Mesenchymal stem cell (in vitro differentiated cells and primary cell): ENCODE measurements around the gene PPP1R13L. TPM values are rescaled to one million over a fixed set of nuclear protein-coding genes. Genes with fewer than 3 reads are reported as not detected.
A peak's percentile ranks its signal among the peaks of the same experiment; 100 is the strongest.

ENCODE experiments used
- DNase-seq: peaks from one replicate; pipeline ENCODE4 v3.0.0-alpha.2; 2013
- H2AFZ ChIP-seq: one replicate; pipeline ENCODE4 v1.6.1; 2013; ENCODE audit warnings: low read depth, mild to moderate bottlenecking, control low read depth, inconsistent platforms, low read length, moderate library complexity
- H2AK5ac ChIP-seq: 2 replicates; pipeline ENCODE4 v1.6.1; 2013; ENCODE audit warnings: low read length, moderate library complexity, mild to moderate bottlenecking, inconsistent platforms; ENCODE audit not compliant: severe bottlenecking
- H2BK120ac ChIP-seq: one replicate; pipeline ENCODE4 v1.6.1; 2013; ENCODE audit warnings: low read depth, mild to moderate bottlenecking, inconsistent platforms, low read length, moderate library complexity
- H2BK12ac ChIP-seq, 2 experiments: one replicate each; pipeline ENCODE4 v1.6.1; 2013; ENCODE audit warnings: inconsistent platforms in 2 of 2, low read length in 2 of 2, mild to moderate bottlenecking in 2 of 2, moderate library complexity in 2 of 2, control low read depth in 1 of 2
- H2BK15ac ChIP-seq: one replicate; pipeline ENCODE4 v1.6.1; 2013; ENCODE audit warnings: mild to moderate bottlenecking, low read depth, inconsistent platforms; ENCODE audit not compliant: poor library complexity, severe bottlenecking
- H2BK5ac ChIP-seq: 2 replicates; pipeline ENCODE4 v1.6.1; 2013; ENCODE audit warnings: low read depth, mild to moderate bottlenecking, low read length, control low read depth, inconsistent platforms; ENCODE audit not compliant: poor library complexity, severe bottlenecking
- H3K14ac ChIP-seq, 2 experiments: one replicate each; pipeline ENCODE4 v1.6.1; 2013; ENCODE audit warnings: inconsistent platforms in 2 of 2, low read length in 2 of 2, control low read depth in 1 of 2, mild to moderate bottlenecking in 1 of 2, moderate library complexity in 1 of 2
- H3K18ac ChIP-seq, 2 experiments: one replicate each; pipeline ENCODE4 v1.6.1; 2013; ENCODE audit warnings: inconsistent platforms in 2 of 2, low read length in 2 of 2, control low read depth in 1 of 2, low read depth in 1 of 2, mild to moderate bottlenecking in 1 of 2
- H3K23ac ChIP-seq, 2 experiments: one replicate each; pipeline ENCODE4 v1.6.1; 2013; ENCODE audit warnings: inconsistent platforms in 2 of 2, low read length in 2 of 2, mild to moderate bottlenecking in 2 of 2, moderate library complexity in 2 of 2, control low read depth in 1 of 2
- H3K27ac ChIP-seq: 2 replicates; pipeline ENCODE4 v1.5.1; 2013; ENCODE audit warnings: mild to moderate bottlenecking, moderate library complexity, low read length, control low read depth, inconsistent platforms; ENCODE audit not compliant: poor library complexity, severe bottlenecking
- H3K27me3 ChIP-seq, 2 experiments: 2 replicates each; pipeline versions ENCODE4 v1.6.1 to v1.7.0; 2013; ENCODE audit warnings: low read length in 2 of 2, mild to moderate bottlenecking in 2 of 2, moderate library complexity in 2 of 2, control low read depth in 1 of 2, inconsistent platforms in 1 of 2; ENCODE audit not compliant: control insufficient read depth in 1 of 2, insufficient read depth in 1 of 2
- H3K36me3 ChIP-seq, 2 experiments: 2 replicates each; pipeline versions ENCODE4 v1.6.1 to v1.7.0; 2013; ENCODE audit warnings: low read length in 2 of 2, control low read depth in 1 of 2, inconsistent platforms in 1 of 2, low read depth in 1 of 2, mild to moderate bottlenecking in 1 of 2; ENCODE audit not compliant: insufficient read depth in 2 of 2, control insufficient read depth in 1 of 2
- H3K4ac ChIP-seq, 2 experiments: one replicate each; pipeline ENCODE4 v1.6.1; 2013; ENCODE audit warnings: inconsistent platforms in 2 of 2, low read length in 2 of 2, mild to moderate bottlenecking in 2 of 2, moderate library complexity in 2 of 2, control low read depth in 1 of 2, low read depth in 1 of 2
- H3K4me1 ChIP-seq: 2 replicates; pipeline ENCODE4 v1.6.1; 2013; ENCODE audit warnings: low read depth, low read length, control low read depth; ENCODE audit not compliant: control insufficient read depth, insufficient read depth
- H3K4me2 ChIP-seq: 2 replicates; pipeline ENCODE4 v1.6.1; 2013; ENCODE audit warnings: low read length, mild to moderate bottlenecking, inconsistent platforms; ENCODE audit not compliant: poor library complexity, severe bottlenecking
- H3K4me3 ChIP-seq, 2 experiments: 2 replicates each; pipeline versions ENCODE4 v1.5.1 to v1.7.0; 2013; ENCODE audit warnings: low read length in 2 of 2, mild to moderate bottlenecking in 2 of 2, control low read depth in 1 of 2, low read depth in 1 of 2; ENCODE audit not compliant: insufficient read depth in 1 of 2
- H3K79me1 ChIP-seq: replicated peaks from 2 replicates; pipeline ENCODE4 v1.6.1; 2013; ENCODE audit warnings: mild to moderate bottlenecking, control low read depth, low read length, inconsistent platforms; ENCODE audit not compliant: poor library complexity, severe bottlenecking
- H3K9ac ChIP-seq: 2 replicates; pipeline ENCODE4 v1.7.0; 2013; ENCODE audit warnings: mild to moderate bottlenecking, low read length, moderate library complexity
- H3K9me3 ChIP-seq: 2 replicates; pipeline ENCODE4 v1.7.0; 2013; ENCODE audit warnings: mild to moderate bottlenecking, low read length; ENCODE audit not compliant: control insufficient read depth
- H4K8ac ChIP-seq: one replicate; pipeline ENCODE4 v1.6.1; 2013; ENCODE audit warnings: inconsistent platforms, mild to moderate bottlenecking, low read length, moderate library complexity
- H4K91ac ChIP-seq: one replicate; pipeline ENCODE4 v1.6.1; 2013; ENCODE audit warnings: mild to moderate bottlenecking, low read length, inconsistent platforms
- WGBS: methylation state at CpG from one replicate; pipeline ENCODE4 v1.1.7; 2013; ENCODE audit warnings: mixed read lengths; 5-methylcytosine and 5-hydroxymethylcytosine counted together
- polyA plus RNA-seq, 2 experiments: library from polyadenylated mRNA; stranded (reverse); fragments of 200-250 nt; gene quantifications; one replicate each; pipeline ENCODE4 v1.2.3, GENCODE V29; 2013

The PPP1R13L gene, protein sequence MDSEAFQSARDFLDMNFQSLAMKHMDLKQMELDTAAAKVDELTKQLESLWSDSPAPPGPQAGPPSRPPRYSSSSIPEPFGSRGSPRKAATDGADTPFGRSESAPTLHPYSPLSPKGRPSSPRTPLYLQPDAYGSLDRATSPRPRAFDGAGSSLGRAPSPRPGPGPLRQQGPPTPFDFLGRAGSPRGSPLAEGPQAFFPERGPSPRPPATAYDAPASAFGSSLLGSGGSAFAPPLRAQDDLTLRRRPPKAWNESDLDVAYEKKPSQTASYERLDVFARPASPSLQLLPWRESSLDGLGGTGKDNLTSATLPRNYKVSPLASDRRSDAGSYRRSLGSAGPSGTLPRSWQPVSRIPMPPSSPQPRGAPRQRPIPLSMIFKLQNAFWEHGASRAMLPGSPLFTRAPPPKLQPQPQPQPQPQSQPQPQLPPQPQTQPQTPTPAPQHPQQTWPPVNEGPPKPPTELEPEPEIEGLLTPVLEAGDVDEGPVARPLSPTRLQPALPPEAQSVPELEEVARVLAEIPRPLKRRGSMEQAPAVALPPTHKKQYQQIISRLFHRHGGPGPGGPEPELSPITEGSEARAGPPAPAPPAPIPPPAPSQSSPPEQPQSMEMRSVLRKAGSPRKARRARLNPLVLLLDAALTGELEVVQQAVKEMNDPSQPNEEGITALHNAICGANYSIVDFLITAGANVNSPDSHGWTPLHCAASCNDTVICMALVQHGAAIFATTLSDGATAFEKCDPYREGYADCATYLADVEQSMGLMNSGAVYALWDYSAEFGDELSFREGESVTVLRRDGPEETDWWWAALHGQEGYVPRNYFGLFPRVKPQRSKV
- 9.0 TPM for polyA plus RNA-seq (2013, experiment 1 of 2)
- 9.8 TPM for polyA plus RNA-seq (2013, experiment 2 of 2)

GRCh38 chr19:45404557-45405434 lies at the start of gene PPP1R13L:
Gene PPP1R13L, minus strand, starts transcription at chr19:45405069. Its CDS starts 6,751 bp downstream, at chr19:45398318.
- Histone ChIP-seq H3K36me3 (peaks cover 4 to 21% of the 10 kb centered on the region in 2 experiments), H3K4me3 (peak within 1 kb of the TSS; percentile 65 to 97), H2AK5ac (peak within 1 kb of the TSS; percentile 6), H3K14ac (peak within 1 kb of the TSS in 1 of 2 experiments; percentile 86), H3K23ac (peak within 1 kb of the TSS in 1 of 2 experiments; percentile 46), H3K4ac (peak within 1 kb of the TSS; percentile 57 to 59), H2BK15ac (peak within 1 kb of the TSS; percentile 94), H3K4me1 (peaks cover 34% of the 10 kb centered on the region), H3K9ac (peak within 1 kb of the TSS; percentile 98), H2BK12ac (peak within 1 kb of the TSS in 1 of 2 experiments; percentile 70), H4K91ac (peak within 1 kb of the TSS; percentile 79), H3K18ac (peak within 1 kb of the TSS; percentile 71 to 89), H3K79me1 (peaks cover 36% of the 10 kb centered on the region), H3K27me3 (no peaks in the 10 kb centered on the region), H2BK5ac (peak within 1 kb of the TSS; percentile 99), H3K27ac (peak within 1 kb of the TSS; percentile 100), H2AFZ (peak within 1 kb of the TSS; percentile 85), H3K9me3 (no peaks in the 10 kb centered on the region), H2BK120ac (peak within 1 kb of the TSS; percentile 67), H4K8ac (peak within 1 kb of the TSS; percentile 73), H3K4me2 (peak within 1 kb of the TSS; percentile 97)
- no peak for DNase-seq
- WGBS = 7% methylated on average over 41 of the region's 46 CpGs

GRCh38 chr19:45451850-45452387 lies 47.0 kb upstream of the PPP1R13L start:
- H3K4me3 ChIP-seq = peak overlapping the region in 1 of 2 experiments; percentile 92
- no peak overlapping the region for H2BK5ac ChIP-seq
- no peak overlapping the region for H2AK5ac ChIP-seq
- peaks cover 31% of the 10 kb centered on the region for H3K4me1 ChIP-seq
- 89% methylated on average over 11 of the region's 12 CpGs for WGBS
- peak overlapping the region; percentile 90 for H2AFZ ChIP-seq
- no peak overlapping the region for H3K14ac ChIP-seq
- H3K9me3 ChIP-seq = no peaks in the 10 kb centered on the region
- no peak overlapping the region for H4K91ac ChIP-seq
- peak overlapping the region; percentile 99 for H3K9ac ChIP-seq
- H2BK120ac ChIP-seq = no peak overlapping the region
- no peaks in the 10 kb centered on the region for H3K27me3 ChIP-seq
- no peaks in the 10 kb centered on the region for H3K36me3 ChIP-seq
- no peak overlapping the region for H3K18ac ChIP-seq
- no peak overlapping the region for H3K4ac ChIP-seq
- H2BK12ac ChIP-seq = peak overlapping the region in 1 of 2 experiments; percentile 85
- H4K8ac ChIP-seq = no peak overlapping the region
- no peak overlapping the region for H3K4me2 ChIP-seq
- no peak overlapping the region for H3K23ac ChIP-seq
- H2BK15ac ChIP-seq = no peak overlapping the region
- H3K27ac ChIP-seq = no peak overlapping the region
- no peak for DNase-seq
- no peaks in the 10 kb centered on the region for H3K79me1 ChIP-seq

DNA sequence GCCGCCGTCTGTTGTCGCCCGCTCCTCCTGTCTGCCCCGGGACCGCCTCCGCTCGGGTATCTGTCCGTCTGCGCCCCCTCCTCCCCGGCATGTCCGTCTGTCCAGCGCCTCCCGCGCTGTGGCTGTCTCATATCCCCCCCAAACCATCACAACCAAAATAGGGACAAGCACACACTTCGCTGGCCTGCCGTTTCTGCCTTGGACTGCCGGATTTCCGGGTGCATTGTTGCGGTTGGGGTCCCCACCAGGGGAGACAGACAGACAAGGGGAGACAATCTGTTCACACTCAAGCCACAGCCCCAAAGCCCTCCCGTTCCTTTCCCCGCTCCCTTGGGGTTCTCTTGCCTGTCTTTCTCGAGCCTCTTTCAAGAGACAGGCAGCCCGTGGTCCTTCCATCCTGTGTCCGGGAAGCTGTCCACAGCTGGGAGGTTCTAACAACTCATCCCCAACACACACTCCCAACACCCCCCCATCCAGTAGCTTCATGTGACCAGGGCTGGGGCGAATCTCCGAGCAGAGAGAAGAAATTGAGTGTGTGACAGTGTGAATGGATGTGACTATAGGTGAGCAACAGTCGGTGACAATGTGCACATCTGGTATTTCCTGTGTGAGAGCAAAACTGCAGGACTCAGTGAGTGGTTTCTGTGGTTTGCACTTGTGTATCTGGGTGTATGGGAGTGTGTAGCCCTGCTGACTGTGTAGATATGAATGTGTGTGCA lies 46.4 kb upstream of the PPP1R13L start:
- H3K14ac ChIP-seq = peak overlapping the region in 1 of 2 experiments; percentile 53
- no peak overlapping the region for H2AK5ac ChIP-seq
- peak overlapping the region; percentile 31 for H2BK15ac ChIP-seq
- peak overlapping the region; percentile 61 to 92 for H3K4me3 ChIP-seq
- peak overlapping the region in 1 of 2 experiments; percentile 85 for H2BK12ac ChIP-seq
- H3K4ac ChIP-seq = peak overlapping the region in 1 of 2 experiments; percentile 87
- no peak overlapping the region for H3K27ac ChIP-seq
- H3K9ac ChIP-seq = peak overlapping the region; percentile 99
- H3K18ac ChIP-seq = peak overlapping the region in 1 of 2 experiments; percentile 87
- H4K8ac ChIP-seq = no peak overlapping the region
- peak; percentile 92 for DNase-seq
- H2BK120ac ChIP-seq = no peak overlapping the region
- H3K9me3 ChIP-seq = no peaks in the 10 kb centered on the region
- H4K91ac ChIP-seq = no peak overlapping the region
- H3K27me3 ChIP-seq = no peaks in the 10 kb centered on the region
- H3K4me1 ChIP-seq = peaks cover 28% of the 10 kb centered on the region
- H3K4me2 ChIP-seq = peak overlapping the region; percentile 68
- 29% methylated on average over 28 of the region's 28 CpGs for WGBS
- no peaks in the 10 kb centered on the region for H3K36me3 ChIP-seq
- peak overlapping the region in 1 of 2 experiments; percentile 47 for H3K23ac ChIP-seq
- H2AFZ ChIP-seq = peak overlapping the region; percentile 90
- no peaks in the 10 kb centered on the region for H3K79me1 ChIP-seq
- no peak overlapping the region for H2BK5ac ChIP-seq
